Stomach (tissue), 4 donors: ENCODE results near the gene NUAK1.

ENCODE experiments used
- CTCF ChIP-seq, 7 experiments: fragments of 450-650 bp in 4 of 7; fragments of 200-600 bp in 3 of 7; sonication (generic) in 3 of 7; IDR thresholded peaks; one replicate each; pipeline ENCODE4 v1.5.1; 2016 to 2019; ENCODE audit warnings: antibody characterized with exemption in 7 of 7, control low read depth in 2 of 7, mild to moderate bottlenecking in 1 of 7
- POLR2A ChIP-seq, 4 donors: fragments of 450-650 bp; IDR thresholded peaks; one replicate each; pipeline ENCODE4 v1.6.1; 2016; ENCODE audit warnings: antibody characterized with exemption in 4 of 4, control low read depth in 2 of 4, mild to moderate bottlenecking in 1 of 4, moderate library complexity in 1 of 4

- TF ChIP-seq POLR2A (IDR thresholded peaks at IDR 0.05) (no peak), CTCF (IDR thresholded peaks at IDR 0.05) (no peak)
Measured at GRCh38 chr12:106037524-106038298, 101.0 kb downstream of the NUAK1 start.
